VCaP (cell line): ENCODE data around the gene OAF.

Source experiments
- H3K27ac ChIP-seq: fragments of 450-650 bp; 2 replicates; pipeline ENCODE4 v1.5.1; 2017
- CTCF ChIP-seq: fragments of 450-650 bp; conservative IDR thresholded peaks from 2 replicates; pipeline ENCODE4 v1.5.1; 2017; ENCODE audit warnings: mild to moderate bottlenecking, moderate library complexity

The OAF gene

GRCh38 chr11:120259988-120260565 lies 49.2 kb downstream of the OAF start:
- no peak overlapping the region for H3K27ac ChIP-seq
- TF ChIP-seq CTCF: no peak

- TF ChIP-seq CTCF: no peak
- peak overlapping the region; percentile 59 for H3K27ac ChIP-seq
Observed at GRCh38 chr11:120260616-120261015, 49.8 kb downstream of the OAF start.

GRCh38 chr11:120261321-120261720 lies 50.5 kb downstream of the OAF start:
- peak overlapping the region; percentile 59 for H3K27ac ChIP-seq
- no peak for TF ChIP-seq CTCF

GRCh38 chr11:120261931-120262330 lies 51.1 kb downstream of the OAF start:
- TF ChIP-seq CTCF: no peak
- H3K27ac ChIP-seq: peak overlapping the region; percentile 59

GRCh38 chr11:120267319-120267718 lies 56.5 kb downstream of the OAF start:
- TF ChIP-seq CTCF: no peak
- no peak overlapping the region for H3K27ac ChIP-seq

GRCh38 chr11:120268686-120269085 lies 57.9 kb downstream of the OAF start:
- TF ChIP-seq CTCF: no peak
- no peak overlapping the region for H3K27ac ChIP-seq

- no peak for TF ChIP-seq CTCF
- no peak overlapping the region for H3K27ac ChIP-seq
Observed at GRCh38 chr11:120270386-120270785, 59.6 kb downstream of the OAF start.

GRCh38 chr11:120271672-120272071 lies 60.8 kb downstream of the OAF start:
- no peak for TF ChIP-seq CTCF
- H3K27ac ChIP-seq: no peak overlapping the region
